ENCODE measurements around the gene CYB561D1.

The CYB561D1 gene

DNA sequence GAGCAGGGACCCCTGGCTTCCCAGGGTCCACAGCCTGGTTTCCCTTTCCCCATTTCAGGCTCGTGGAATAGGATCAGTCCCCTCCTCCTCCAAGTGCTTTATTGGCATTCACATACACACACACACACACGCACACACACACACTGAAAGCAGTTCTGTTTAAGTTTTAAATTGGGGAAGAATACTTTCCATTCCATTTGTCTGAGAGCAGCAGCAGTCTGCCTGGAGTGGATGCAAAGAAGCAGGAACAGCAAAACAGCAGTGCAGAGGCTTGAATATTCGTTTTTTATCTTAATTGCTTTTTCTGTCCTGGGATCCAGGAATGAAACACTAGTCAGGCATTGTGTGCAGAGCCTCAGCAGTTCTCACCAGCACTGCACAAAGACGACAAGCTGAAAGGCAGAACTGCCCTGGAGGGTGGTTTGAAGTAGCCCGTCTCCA lies 7.1 kb downstream of the CYB561D1 start:
- Histone ChIP-seq H3K9ac (ENCODE audit: low read depth, low read length) (no peak overlapping the region), H3K36me3 (ENCODE audit: insufficient read depth, low read length) (no peaks in the 10 kb centered on the region), H3K9me3 (ENCODE audit: control insufficient read depth, insufficient read depth, low read length) (no peaks in the 10 kb centered on the region), H3K4me1 (ENCODE audit: insufficient read depth, low read length) (peaks cover 15% of the 10 kb centered on the region)

DNA sequence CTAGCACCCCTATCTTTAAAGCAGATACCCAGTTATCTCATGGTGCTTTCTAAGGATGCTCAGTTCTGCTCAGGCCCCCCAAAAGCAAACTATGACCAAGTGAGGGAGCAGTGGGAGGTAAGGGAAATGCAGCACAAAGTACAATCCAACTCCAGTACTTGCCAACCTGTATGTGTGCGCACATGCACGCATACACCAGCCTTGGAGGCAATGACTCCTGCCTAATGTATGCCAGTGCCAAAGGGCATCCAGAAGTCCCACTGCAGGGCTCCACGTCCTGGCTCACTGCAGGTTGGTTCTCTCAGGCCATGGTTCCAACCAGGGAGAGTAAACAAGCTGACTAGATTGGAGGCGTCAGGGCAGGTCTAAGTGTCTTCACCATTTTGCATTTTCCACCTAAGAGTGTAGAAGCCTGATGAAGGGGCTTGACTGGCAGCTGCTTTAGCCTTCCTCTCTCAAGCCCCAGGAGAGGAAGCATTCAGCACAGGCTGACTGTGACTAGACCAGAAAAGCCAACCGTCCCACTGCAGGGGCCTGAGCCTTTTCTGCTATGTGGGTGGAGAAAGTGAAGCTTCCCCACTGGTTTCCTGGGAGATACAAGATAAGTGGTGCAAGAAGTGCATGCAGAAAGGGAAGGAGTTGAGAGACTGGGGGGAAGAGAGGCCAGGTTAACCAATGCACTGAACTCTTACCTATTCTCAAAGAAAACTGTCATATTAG lies 7.9 kb downstream of the CYB561D1 start:
- H3K9me3 ChIP-seq (ENCODE audit: control insufficient read depth, insufficient read depth, low read length), result no peaks in the 10 kb centered on the region
- H3K36me3 ChIP-seq (ENCODE audit: insufficient read depth, low read length), result no peaks in the 10 kb centered on the region
- peaks cover 15% of the 10 kb centered on the region for H3K4me1 ChIP-seq (ENCODE audit: insufficient read depth, low read length)
- H3K9ac ChIP-seq (ENCODE audit: low read depth, low read length), result no peak overlapping the region

- Histone ChIP-seq H3K4me1 (ENCODE audit: insufficient read depth, low read length) (peaks cover 14% of the 10 kb centered on the region), H3K9me3 (ENCODE audit: control insufficient read depth, insufficient read depth, low read length) (no peaks in the 10 kb centered on the region), H3K36me3 (ENCODE audit: insufficient read depth, low read length) (no peaks in the 10 kb centered on the region), H3K9ac (ENCODE audit: low read depth, low read length) (no peak overlapping the region)
Observed at GRCh38 chr1:109502364-109502851, 8.5 kb downstream of the CYB561D1 start.

DNA sequence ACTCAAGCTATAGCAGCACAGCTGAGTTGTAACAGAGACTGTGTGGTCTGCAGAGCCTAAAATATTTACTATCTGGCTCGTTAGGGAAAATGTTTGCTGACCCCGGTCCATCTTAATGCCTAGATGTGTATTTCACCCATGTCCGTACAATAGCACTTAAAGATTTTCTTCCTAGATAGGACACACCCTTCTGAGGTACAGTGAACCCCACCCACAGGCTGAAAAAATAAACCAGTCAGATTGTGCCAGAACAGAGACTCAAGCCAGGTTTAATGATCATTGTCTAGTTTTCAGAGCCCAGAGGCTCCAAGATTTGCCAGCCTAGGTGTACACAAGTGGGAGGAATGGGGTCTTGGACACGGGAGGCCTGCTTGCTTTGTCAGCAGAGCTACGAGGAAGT lies 10.0 kb downstream of the CYB561D1 start:
- H3K9me3 ChIP-seq (ENCODE audit: control insufficient read depth, insufficient read depth, low read length), result no peaks in the 10 kb centered on the region
- H3K4me1 ChIP-seq (ENCODE audit: insufficient read depth, low read length), result peaks cover 2% of the 10 kb centered on the region; the same call in 1 of the 2 replicates
- no peaks in the 10 kb centered on the region for H3K36me3 ChIP-seq (ENCODE audit: insufficient read depth, low read length)

GRCh38 chr1:109504974-109505373 lies 11.1 kb downstream of the CYB561D1 start:
- Histone ChIP-seq H3K9me3 (ENCODE audit: control insufficient read depth, insufficient read depth, low read length) (no peaks in the 10 kb centered on the region), H3K9ac (ENCODE audit: low read depth, low read length) (no peak overlapping the region), H3K4me1 (ENCODE audit: insufficient read depth, low read length) (no peaks in the 10 kb centered on the region), H3K36me3 (ENCODE audit: insufficient read depth, low read length) (no peaks in the 10 kb centered on the region)

More for the DNA sequence above, 10.0 kb downstream of the CYB561D1 start:
- no peak overlapping the region for H3K9ac ChIP-seq (ENCODE audit: low read depth, low read length)

- no peak overlapping the region for H3K9ac ChIP-seq (ENCODE audit: low read depth, low read length)
- no peaks in the 10 kb centered on the region for H3K4me1 ChIP-seq (ENCODE audit: insufficient read depth, low read length)
- no peaks in the 10 kb centered on the region for H3K9me3 ChIP-seq (ENCODE audit: control insufficient read depth, insufficient read depth, low read length)
- no peaks in the 10 kb centered on the region for H3K36me3 ChIP-seq (ENCODE audit: insufficient read depth, low read length)
Observed at GRCh38 chr1:109508001-109508872, 14.3 kb downstream of the CYB561D1 start.

DNA sequence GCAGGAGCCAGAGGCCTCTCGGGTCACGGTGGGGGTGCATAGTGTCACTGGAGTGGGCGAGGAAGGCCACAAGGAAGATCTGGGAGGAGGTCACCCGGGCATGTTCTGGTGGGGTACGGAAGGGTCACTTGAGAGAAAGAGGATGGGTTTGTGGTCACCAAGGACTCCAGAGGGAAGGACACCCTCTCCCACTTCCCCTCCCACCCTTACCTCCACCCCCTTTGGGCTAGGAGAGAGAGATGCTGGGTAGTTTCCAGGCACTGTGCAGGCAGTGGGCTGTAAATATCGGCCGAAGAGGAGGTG lies 14.9 kb downstream of the CYB561D1 start:
- H3K36me3 ChIP-seq (ENCODE audit: insufficient read depth, low read length), result no peaks in the 10 kb centered on the region
- H3K9me3 ChIP-seq (ENCODE audit: control insufficient read depth, insufficient read depth, low read length), result no peaks in the 10 kb centered on the region
- H3K9ac ChIP-seq (ENCODE audit: low read depth, low read length), result peak overlapping the region; percentile 89; the same call in 1 of the 2 replicates
- H3K4me1 ChIP-seq (ENCODE audit: insufficient read depth, low read length), result no peaks in the 10 kb centered on the region

DNA sequence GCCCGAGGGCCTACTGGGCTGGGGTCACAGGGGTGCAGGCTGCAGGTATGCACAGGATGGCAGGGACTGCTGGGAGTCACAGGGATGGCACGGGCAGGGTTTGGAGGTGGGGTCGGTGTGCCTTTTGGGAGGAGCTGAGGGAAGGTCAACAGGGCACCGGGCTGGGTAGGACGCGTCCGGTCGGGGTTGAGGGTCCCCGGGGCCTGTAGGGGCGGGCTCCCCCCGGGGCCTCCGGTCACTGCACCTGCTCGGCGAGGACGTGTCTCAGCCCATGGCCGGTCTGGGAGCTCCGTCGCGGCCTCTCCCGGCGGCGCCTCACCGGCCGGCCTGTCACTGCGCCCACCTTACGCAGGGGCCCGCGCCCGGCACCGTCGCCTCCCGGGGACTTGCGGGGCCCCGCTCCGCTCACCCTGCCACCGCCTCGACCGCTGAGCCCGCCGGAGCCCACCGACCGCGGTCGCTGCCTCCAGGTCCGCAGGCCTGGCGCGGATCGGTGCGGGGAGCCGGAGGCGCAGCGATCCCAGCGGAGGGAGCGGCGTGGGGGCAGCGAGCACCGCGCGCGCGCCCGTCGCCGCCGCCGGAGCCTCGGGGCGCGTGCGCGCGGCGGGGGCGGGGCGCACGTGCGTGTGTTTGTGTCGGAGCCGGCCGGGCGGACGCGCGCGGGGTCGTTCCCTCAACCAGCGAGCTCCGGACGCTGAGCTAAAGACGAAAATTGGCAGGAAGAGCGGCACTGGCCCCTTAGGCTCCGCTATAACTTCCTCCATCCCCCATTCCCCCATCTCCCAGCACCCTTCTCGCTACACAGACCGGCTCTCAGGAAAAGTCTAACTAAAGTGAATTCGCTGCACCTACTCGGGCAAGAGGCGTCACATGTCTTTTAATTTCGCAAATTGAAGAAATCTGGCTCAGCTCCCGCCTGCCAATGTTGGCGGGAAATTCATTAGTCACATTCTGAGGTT lies 15.6 kb downstream of the CYB561D1 start, which contains the start of gene AMIGO1:
TSS of gene AMIGO1 (minus strand) at position 552 of the 959 bp plus-strand sequence. CDS start 815 bp downstream, outside the sequence.
- Histone ChIP-seq H3K36me3 (ENCODE audit: insufficient read depth, low read length) (no peaks in the 10 kb centered on the region), H3K9me3 (ENCODE audit: control insufficient read depth, insufficient read depth, low read length) (no peaks in the 10 kb centered on the region), H3K9ac (ENCODE audit: low read depth, low read length) (peak within 1 kb of the TSS; percentile 89), H3K4me1 (ENCODE audit: insufficient read depth, low read length) (no peaks in the 10 kb centered on the region)

DNA sequence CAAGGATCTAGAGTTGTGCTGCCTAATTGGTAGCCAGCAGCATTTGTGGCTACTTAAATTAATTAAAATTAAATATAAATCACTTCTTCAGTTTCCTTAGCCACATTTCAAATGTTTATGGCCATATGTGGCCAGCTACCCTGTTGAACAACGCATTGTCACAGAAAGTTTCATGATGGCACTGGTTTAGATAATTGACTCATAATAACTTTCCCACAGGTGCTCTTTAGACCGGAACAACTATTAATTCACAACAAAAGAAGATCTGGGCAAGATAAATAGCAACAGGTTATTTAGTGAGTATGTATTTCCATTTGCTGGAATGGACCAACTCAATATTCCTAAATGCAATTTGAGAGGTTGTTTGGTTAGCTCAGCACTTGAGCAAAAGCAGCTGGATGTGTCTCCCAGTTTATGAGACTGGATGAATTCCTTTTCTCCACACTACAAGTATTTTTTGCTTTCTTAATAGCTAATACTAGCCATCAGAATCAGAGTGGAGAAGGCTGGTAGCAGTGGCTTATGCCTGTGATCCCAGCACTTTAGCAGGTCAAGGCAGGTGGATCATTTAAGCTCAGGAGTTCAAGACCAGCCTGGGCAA lies 19.3 kb downstream of the CYB561D1 start:
- Histone ChIP-seq H3K36me3 (ENCODE audit: insufficient read depth, low read length) (no peaks in the 10 kb centered on the region), H3K9me3 (ENCODE audit: control insufficient read depth, insufficient read depth, low read length) (no peaks in the 10 kb centered on the region), H3K9ac (ENCODE audit: low read depth, low read length) (no peak overlapping the region), H3K4me1 (ENCODE audit: insufficient read depth, low read length) (no peaks in the 10 kb centered on the region)

DNA sequence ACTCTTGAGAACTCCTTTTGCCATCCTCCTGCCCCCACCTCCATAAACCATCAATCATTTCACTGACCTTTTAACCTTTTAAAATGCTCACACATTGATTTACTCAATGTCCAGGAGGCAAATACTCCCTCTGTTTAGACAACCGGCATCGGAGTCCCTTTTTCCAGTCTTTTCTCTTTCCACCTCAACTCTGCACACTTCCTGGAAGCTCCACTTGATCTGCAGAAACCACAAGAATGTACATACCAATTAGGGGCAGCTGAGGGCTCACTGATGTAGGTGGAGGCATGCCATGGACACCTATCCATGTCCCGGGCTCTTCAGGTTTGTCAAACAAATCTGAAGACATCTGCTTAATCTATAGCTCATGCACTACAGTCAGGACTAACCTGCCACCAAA lies 21.0 kb downstream of the CYB561D1 start:
- Histone ChIP-seq H3K9ac (ENCODE audit: low read depth, low read length) (no peak overlapping the region), H3K4me1 (ENCODE audit: insufficient read depth, low read length) (no peaks in the 10 kb centered on the region), H3K36me3 (ENCODE audit: insufficient read depth, low read length) (no peaks in the 10 kb centered on the region), H3K9me3 (ENCODE audit: control insufficient read depth, insufficient read depth, low read length) (no peaks in the 10 kb centered on the region)

DNA sequence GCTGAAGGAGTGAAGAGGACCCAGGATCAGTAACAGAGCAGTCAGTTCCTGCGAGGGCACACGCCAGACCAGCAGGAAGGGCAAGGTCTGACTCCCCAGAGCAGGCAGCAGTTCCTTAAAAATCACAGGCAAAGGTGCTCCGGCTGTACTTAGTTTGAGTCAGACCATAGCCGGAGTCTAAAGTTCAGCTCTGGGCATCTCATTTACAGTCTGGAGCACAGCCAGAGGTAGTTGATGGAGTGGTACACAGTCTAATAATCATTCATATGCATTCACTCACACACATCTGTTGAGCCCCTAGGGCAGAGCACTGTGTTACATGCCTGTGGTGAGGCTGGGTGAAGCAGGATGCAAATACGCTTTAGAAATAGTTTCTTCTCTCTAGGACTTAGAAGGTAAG lies 23.0 kb downstream of the CYB561D1 start:
- Histone ChIP-seq H3K36me3 (ENCODE audit: insufficient read depth, low read length) (no peaks in the 10 kb centered on the region), H3K9ac (ENCODE audit: low read depth, low read length) (no peak overlapping the region), H3K9me3 (ENCODE audit: control insufficient read depth, insufficient read depth, low read length) (no peaks in the 10 kb centered on the region), H3K4me1 (ENCODE audit: insufficient read depth, low read length) (no peaks in the 10 kb centered on the region; the same call in 1 of the 2 replicates)

GRCh38 chr1:109517337-109517736 lies 23.4 kb downstream of the CYB561D1 start:
- Histone ChIP-seq H3K9me3 (ENCODE audit: control insufficient read depth, insufficient read depth, low read length) (no peaks in the 10 kb centered on the region), H3K9ac (ENCODE audit: low read depth, low read length) (no peak overlapping the region), H3K36me3 (ENCODE audit: insufficient read depth, low read length) (no peaks in the 10 kb centered on the region), H3K4me1 (ENCODE audit: insufficient read depth, low read length) (no peaks in the 10 kb centered on the region; the same call in 1 of the 2 replicates)

- H3K9me3 ChIP-seq (ENCODE audit: control insufficient read depth, insufficient read depth, low read length), result 0 out of 2 replicates have a peak, but pooled peaks cover 4% of the 10 kb centered on the region
- H3K36me3 ChIP-seq (ENCODE audit: insufficient read depth, low read length), result no peaks in the 10 kb centered on the region
- no peaks in the 10 kb centered on the region; the same call in 1 of the 2 replicates for H3K4me1 ChIP-seq (ENCODE audit: insufficient read depth, low read length)
- no peak overlapping the region for H3K9ac ChIP-seq (ENCODE audit: low read depth, low read length)
Observed at GRCh38 chr1:109521002-109521951, 27.4 kb downstream of the CYB561D1 start.
